GM06990 (cell line): ENCODE data around the gene GRIK3.

Experiments used
- DNase-seq: peaks from one replicate; pipeline ENCODE4 v3.0.0-alpha.2; 2011; ENCODE audit not compliant: insufficient read length; ENCODE audit errors: extremely low read depth
- H3K27me3 ChIP-seq: replicated peaks from 2 replicates; pipeline ENCODE4 v1.6.0; 2011; ENCODE audit warnings: low read length; ENCODE audit not compliant: control insufficient read depth, insufficient read depth
- H3K36me3 ChIP-seq: 2 replicates; pipeline ENCODE4 v1.5.1; 2011; ENCODE audit warnings: low read length; ENCODE audit not compliant: control insufficient read depth, insufficient read depth
- H3K4me3 ChIP-seq: replicated peaks from 2 replicates; pipeline ENCODE4 v1.5.1; 2011; ENCODE audit warnings: low read depth, mild to moderate bottlenecking, control low read depth, low read length
- CTCF ChIP-seq: IDR thresholded peaks from 2 replicates; pipeline ENCODE4 v1.5.1; 2011; ENCODE audit warnings: low read length, control low read depth, mild to moderate bottlenecking, inconsistent platforms; ENCODE audit not compliant: insufficient read depth, poor library complexity, severe bottlenecking

GRIK3 gene

GRCh38 chr1:36890776-36891175, 143.5 kb downstream of the GRIK3 start:
- no peak for TF ChIP-seq CTCF
- no peaks in the 10 kb centered on the region for H3K36me3 ChIP-seq
- no peak for DNase-seq

GRCh38 chr1:36889478-36890226, 144.7 kb downstream of the GRIK3 start:
- DNase-seq, result no peak
- Histone ChIP-seq H3K27me3 (no peaks in the 10 kb centered on the region), H3K4me3 (no peak overlapping the region), H3K36me3 (no peaks in the 10 kb centered on the region)
- TF ChIP-seq CTCF, result no peak

More at GRCh38 chr1:36890776-36891175, 143.5 kb downstream of the GRIK3 start:
- no peak overlapping the region for H3K4me3 ChIP-seq
- no peaks in the 10 kb centered on the region for H3K27me3 ChIP-seq

- H3K4me3 ChIP-seq, result no peak overlapping the region
- no peaks in the 10 kb centered on the region for H3K27me3 ChIP-seq
- DNase-seq, result no peak
- no peak for TF ChIP-seq CTCF
- no peaks in the 10 kb centered on the region for H3K36me3 ChIP-seq
These were observed 145.4 kb downstream of the GRIK3 start for GRCh38 chr1:36888811-36889477.

- Histone ChIP-seq H3K27me3 (no peaks in the 10 kb centered on the region; the same call in 1 of the 2 replicates), H3K36me3 (no peaks in the 10 kb centered on the region), H3K4me3 (no peak overlapping the region)
- TF ChIP-seq CTCF, result no peak
- no peak for DNase-seq
These were observed 148.6 kb downstream of the GRIK3 start for GRCh38 chr1:36885540-36886357.

GRCh38 chr1:36884801-36885200, 149.5 kb downstream of the GRIK3 start:
- Histone ChIP-seq H3K4me3 (no peak overlapping the region), H3K27me3 (no peaks in the 10 kb centered on the region; the same call in 1 of the 2 replicates), H3K36me3 (no peaks in the 10 kb centered on the region)
- TF ChIP-seq CTCF, result no peak
- no peak for DNase-seq
